ENCODE measurements around the gene MATCAP1.

- TF ChIP-seq CTCF (IDR thresholded peaks at IDR 0.05) (no peak), POLR2A (IDR thresholded peaks at IDR 0.05) (no peak)
Observed at GRCh38 chr16:67195676-67196075, 11.9 kb upstream of the MATCAP1 start.

Data from body of pancreas (tissue), 4 donors.